Heart left ventricle (tissue), 16 donors: Measurements from ENCODE around the gene INPP4B. TPM values are rescaled to one million over a fixed set of nuclear protein-coding genes. Genes with fewer than 3 reads are reported as not detected.
A peak's percentile ranks its signal among the peaks of the same experiment; 100 is the strongest.

Source experiments
- ATAC-seq, 4 donors: fragments of 200-7000 bp; cut with Tn5 transposase; one replicate each; pipeline ENCODE4 v1.9.1; 2020 to 2022; ENCODE audit warnings: moderate library complexity in 4 of 4, mild to moderate bottlenecking in 3 of 4, moderate number of reproducible peaks in 1 of 4
- DNase-seq, 5 donors: peaks; one replicate each; pipeline ENCODE4 v3.0.0-alpha.2; 2020
- H3K27ac ChIP-seq, 12 donors: fragments of 200-600 bp; sonication (generic) in 4 of 12; one replicate each; pipeline versions ENCODE4 v1.5.0 to v1.8.0; 2016 to 2022; ENCODE audit warnings: mild to moderate bottlenecking in 2 of 12
- H3K27me3 ChIP-seq, 9 donors: fragments of 200-600 bp; sonication (generic) in 2 of 9; one replicate each; pipeline versions ENCODE4 v1.5.1 to v1.8.0; 2016 to 2022; ENCODE audit warnings: mild to moderate bottlenecking in 3 of 9
- H3K36me3 ChIP-seq, 9 donors: fragments of 200-600 bp; sonication (generic) in 2 of 9; one replicate each; pipeline versions ENCODE4 v1.5.0 to v1.8.0; 2018 to 2022; ENCODE audit warnings: mild to moderate bottlenecking in 2 of 9
- H3K4me1 ChIP-seq, 12 donors: fragments of 200-600 bp; sonication (generic) in 4 of 12; one replicate each; pipeline versions ENCODE4 v1.5.0 to v1.8.0; 2016 to 2022; ENCODE audit warnings: mild to moderate bottlenecking in 3 of 12
- H3K4me3 ChIP-seq, 12 donors: fragments of 200-600 bp; sonication (generic) in 4 of 12; one replicate each; pipeline versions ENCODE4 v1.5.0 to v1.8.0; 2017 to 2022; ENCODE audit warnings: mild to moderate bottlenecking in 9 of 12, moderate library complexity in 4 of 12
- H3K9me3 ChIP-seq, 12 donors: fragments of 200-600 bp; sonication (generic) in 4 of 12; one replicate each; pipeline versions ENCODE4 v1.5.0 to v1.8.0; 2016 to 2022; ENCODE audit warnings: mild to moderate bottlenecking in 1 of 12
- POLR2A ChIP-seq, 2 donors: fragments of 450-650 bp; IDR thresholded peaks; one replicate each; pipeline ENCODE4 v1.6.1; 2017; ENCODE audit warnings: antibody characterized with exemption in 2 of 2, mild to moderate bottlenecking in 2 of 2, moderate library complexity in 2 of 2
- WGBS, 4 donors: extraction: QIAGEN DNeasy Blood & Tissue Kit in 2 of 4; methylation state at CpG; one replicate each; pipeline versions ENCODE4 v1.1.5 to v1.1.7; 2013 to 2018; 5-methylcytosine and 5-hydroxymethylcytosine counted together
- intact Hi-C, 10 donors: fragments of 100-400 bp; cut with DNase I; formaldehyde crosslinking; loops; one replicate each; pipeline versions ENCODE4 v1.11.1 to v1.14.2; 2022
- polyA plus RNA-seq, 2 donors: library from polyadenylated mRNA; stranded (reverse); fragments of 200-250 nt; gene quantifications; one replicate each; pipeline ENCODE4 v1.2.3, GENCODE V29; 2013
- total RNA-seq, 9 donors: library from RNA; depleted of rRNA in 2 of 9; stranded (reverse); fragments of >200 nt in 2 of 9; fragmentation: NEBNext Ultra II Directional in 3 of 9; extraction: Animal tissue kit (Norgen Biotek cat#: 25700) in 3 of 9; gene quantifications; one replicate each; pipeline versions ENCODE4 v1.1.0 to v1.2.4, GENCODE V29; 2016 to 2023
- TF ChIP-seq, protein P1 (sequence below), 12 donors: fragments of 200-600 bp; sonication (generic) in 4 of 12; IDR thresholded peaks; one replicate each; pipeline versions ENCODE4 v1.5.0 to v1.8.0; 2018 to 2022; ENCODE audit warnings: antibody characterized with exemption in 12 of 12, mild to moderate bottlenecking in 5 of 12
- donor health status: ischemic (EF 13 %, LVEDD 7.1; RV severe dilation, severe dysfunction).
- donor health status: healthy with polysubstance abuse.
- donor health status: DM: no; HTN: yes; CAD: no.
- donor health status: DM: no; HTN: no; CAD: no.
- donor health status: ischemic (EF 25% LVEDD 6.9; RV normal size, moderate dysfunction).
- donor health status: ischemic (EF 25% LVEDD 5.7; RV mildly dilated, moderate dysfunction).
- donor health status: healthy.
- donor health status: DM: yes; HTN: yes; CAD: no.
- donor health status: ischemic (EF 35%, LVEDD 5.7; RV mildly dilated, moderate dysfunction).
- donor health status: nonischemic (EF 11% LVEDD 7.7; RV severe dilation, severe dysfunction).
- donor health status: DM: yes; HTN: yes; CAD: no.
- donor health status: PGD.
- donor health status: ischemic (EF 29% LVEDD 5.4; RV normal size, mild dysfunction).
- donor health status: nonischemic (EF 23%, LVEDD 6.1; RV moderate dilation, normal function).

Gene INPP4B
- total and polyA plus RNA-seq, 11 donors: 5.5 to 128 (median 39.1) TPM

DNA sequence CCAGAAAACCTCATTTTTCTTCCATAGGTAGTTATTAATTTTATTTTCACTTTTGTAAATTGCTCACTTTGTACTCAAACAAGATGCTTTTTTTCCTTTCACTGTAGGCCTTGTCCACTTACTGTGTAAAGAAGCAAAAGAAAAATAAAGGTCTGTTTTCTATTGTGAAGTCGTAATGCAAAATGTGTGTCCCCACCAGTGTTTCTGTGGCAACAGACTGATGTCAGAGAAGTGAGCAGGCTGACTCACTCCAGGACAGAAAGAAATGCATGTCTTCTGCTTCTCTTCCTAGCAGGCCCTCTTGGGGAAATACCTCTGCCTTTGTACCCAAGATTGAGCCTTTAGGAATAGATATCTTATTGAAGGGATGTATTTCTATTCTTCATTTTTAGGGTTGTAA is 30.3 kb downstream of the INPP4B start:
- peaks cover 0 to 28% (median 14%) of the 10 kb centered on the region in 12 donors for H3K4me1 ChIP-seq
- H3K27ac ChIP-seq: peak overlapping the region in 4 of 12 donors; percentile 3 to 63 (median 28)
- DNase-seq: no peak
- no peaks in the 10 kb centered on the region for H3K36me3 ChIP-seq
- no peak overlapping the region for H3K4me3 ChIP-seq
- TF ChIP-seq, protein P1, sequence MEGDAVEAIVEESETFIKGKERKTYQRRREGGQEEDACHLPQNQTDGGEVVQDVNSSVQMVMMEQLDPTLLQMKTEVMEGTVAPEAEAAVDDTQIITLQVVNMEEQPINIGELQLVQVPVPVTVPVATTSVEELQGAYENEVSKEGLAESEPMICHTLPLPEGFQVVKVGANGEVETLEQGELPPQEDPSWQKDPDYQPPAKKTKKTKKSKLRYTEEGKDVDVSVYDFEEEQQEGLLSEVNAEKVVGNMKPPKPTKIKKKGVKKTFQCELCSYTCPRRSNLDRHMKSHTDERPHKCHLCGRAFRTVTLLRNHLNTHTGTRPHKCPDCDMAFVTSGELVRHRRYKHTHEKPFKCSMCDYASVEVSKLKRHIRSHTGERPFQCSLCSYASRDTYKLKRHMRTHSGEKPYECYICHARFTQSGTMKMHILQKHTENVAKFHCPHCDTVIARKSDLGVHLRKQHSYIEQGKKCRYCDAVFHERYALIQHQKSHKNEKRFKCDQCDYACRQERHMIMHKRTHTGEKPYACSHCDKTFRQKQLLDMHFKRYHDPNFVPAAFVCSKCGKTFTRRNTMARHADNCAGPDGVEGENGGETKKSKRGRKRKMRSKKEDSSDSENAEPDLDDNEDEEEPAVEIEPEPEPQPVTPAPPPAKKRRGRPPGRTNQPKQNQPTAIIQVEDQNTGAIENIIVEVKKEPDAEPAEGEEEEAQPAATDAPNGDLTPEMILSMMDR (IDR thresholded peaks at IDR 0.05): no peak
- no peak for TF ChIP-seq POLR2A (IDR thresholded peaks at IDR 0.05)
- no peaks in the 10 kb centered on the region for H3K27me3 ChIP-seq
- peak in 3 of 4 donors; percentile 50 to 77 (median 58) for ATAC-seq
- no peaks in the 10 kb centered on the region for H3K9me3 ChIP-seq
- intact Hi-C loops: no loop called here
- 7 to 18% (median 13%) methylated on average over 1 of the region's 1 CpG for WGBS, 4 donors

DNA sequence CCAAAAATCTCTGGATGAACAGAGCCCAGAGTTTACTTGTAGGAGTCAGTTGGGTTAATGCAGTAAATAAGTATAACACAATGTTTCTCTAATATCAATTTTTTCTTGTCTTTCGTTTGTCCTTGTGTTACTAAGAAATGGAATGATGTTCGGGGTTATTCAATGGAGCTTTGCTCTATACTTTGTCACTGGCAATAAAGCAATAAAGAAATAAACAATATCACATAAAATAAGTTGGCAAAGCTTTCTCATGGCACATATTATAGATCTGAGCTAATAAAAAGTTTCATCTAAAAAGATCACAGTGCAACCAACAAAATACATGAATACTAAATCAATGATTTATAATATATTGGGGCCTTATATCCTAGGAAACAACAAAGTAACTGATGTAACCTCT is 32.7 kb downstream of the INPP4B start:
- H3K9me3 ChIP-seq: no peaks in the 10 kb centered on the region
- intact Hi-C loops: no loop called here
- 80 to 87% (median 85%) methylated on average over 2 of the region's 2 CpGs for WGBS, 4 donors
- peaks cover 0 to 26% (median 14%) of the 10 kb centered on the region in 12 donors for H3K4me1 ChIP-seq
- H3K36me3 ChIP-seq: no peaks in the 10 kb centered on the region
- H3K27me3 ChIP-seq: no peaks in the 10 kb centered on the region
- H3K4me3 ChIP-seq: no peak overlapping the region
- DNase-seq: no peak
- H3K27ac ChIP-seq: no peak overlapping the region
- no peak for TF ChIP-seq POLR2A (IDR thresholded peaks at IDR 0.05)
- TF ChIP-seq, protein P1 (IDR thresholded peaks at IDR 0.05): no peak
- ATAC-seq: no peak

DNA sequence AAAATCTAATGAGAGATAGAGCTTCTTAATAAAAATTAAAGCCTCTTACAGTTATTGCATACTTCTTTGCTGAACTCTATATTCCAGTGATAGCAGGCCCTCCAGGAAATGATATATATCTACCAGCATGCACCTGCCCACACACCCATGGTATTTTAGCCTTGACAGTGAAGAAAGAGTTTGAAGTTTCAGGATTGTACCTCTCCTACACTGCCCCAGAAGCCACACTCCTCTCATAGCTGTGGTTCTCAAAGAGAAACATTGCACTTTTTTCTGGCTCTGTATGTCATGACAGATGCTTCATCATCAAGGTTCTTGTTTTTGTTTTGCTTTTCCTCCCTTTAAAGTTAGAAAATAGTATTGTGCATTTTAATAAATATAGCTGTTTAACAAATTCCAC is 34.0 kb downstream of the INPP4B start:
- ATAC-seq (no peak), DNase-seq (no peak)
- Histone ChIP-seq H3K27ac (no peak overlapping the region), H3K36me3 (no peaks in the 10 kb centered on the region), H3K9me3 (no peaks in the 10 kb centered on the region), H3K4me1 (peaks cover 0 to 17% (median 4%) of the 10 kb centered on the region in 12 donors), H3K4me3 (no peak overlapping the region), H3K27me3 (no peaks in the 10 kb centered on the region)
- intact Hi-C loops: no loop called here
- no peak for TF ChIP-seq POLR2A (IDR thresholded peaks at IDR 0.05)
- TF ChIP-seq, protein P1 (IDR thresholded peaks at IDR 0.05): no peak

DNA sequence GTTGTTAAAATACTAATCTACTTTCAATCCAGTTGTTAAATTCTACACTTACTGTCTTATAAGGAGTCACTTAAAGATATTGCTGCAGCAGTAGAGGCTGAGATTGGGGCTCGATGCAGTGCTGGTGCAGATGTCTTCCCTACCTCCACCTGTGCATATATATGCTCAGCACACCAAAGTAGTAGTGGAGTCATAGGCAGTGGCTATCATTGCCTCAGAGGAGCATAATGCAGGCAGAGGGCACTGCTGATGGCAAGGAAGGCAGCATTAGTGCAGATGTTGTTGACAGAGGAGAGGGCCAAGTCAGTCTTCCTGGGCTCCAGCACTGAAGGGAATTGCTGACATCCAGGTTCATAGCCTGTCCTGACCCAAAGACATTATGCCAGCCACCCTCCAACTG is 35.1 kb downstream of the INPP4B start:
- ATAC-seq (peak in 3 of 4 donors; percentile 12 to 34 (median 22)), DNase-seq (no peak)
- Histone ChIP-seq H3K4me1 (peaks cover 0 to 12% (median under 1%) of the 10 kb centered on the region in 12 donors), H3K4me3 (no peak overlapping the region), H3K9me3 (no peaks in the 10 kb centered on the region), H3K27ac (no peak overlapping the region), H3K36me3 (no peaks in the 10 kb centered on the region), H3K27me3 (no peaks in the 10 kb centered on the region)
- 75 to 89% (median 82%) methylated on average over 1 of the region's 1 CpG for WGBS, 4 donors
- intact Hi-C loops: no loop called here
- TF ChIP-seq, protein P1 (IDR thresholded peaks at IDR 0.05): no peak
- TF ChIP-seq POLR2A (IDR thresholded peaks at IDR 0.05): no peak
